Left forelimb (tissue), 1 donor: ENCODE measurements around the gene TP73.

Source experiments
- DNase-seq: peaks from one replicate; pipeline ENCODE4 v3.0.0-alpha.2; 2018; ENCODE audit warnings: low spot score

TP73 gene

GRCh38 chr1:3783651-3784474 lies 131.5 kb downstream of the TP73 start:
- DNase-seq, result no peak

- no peak for DNase-seq
These were observed 132.7 kb downstream of the TP73 start for GRCh38 chr1:3785045-3785444.

GRCh38 chr1:3785456-3786157 lies 133.3 kb downstream of the TP73 start:
- DNase-seq, result no peak
